GM21619 (cell line): ENCODE data around the gene CRYBA4.
A peak's percentile ranks its signal among the peaks of the same experiment; 100 is the strongest.
"Not testable (repeated sequence)": the region's sequence is repeated elsewhere in the genome, so short reads cannot be mapped to it uniquely, and the experiment has no call there.

Experiments
- ATAC-seq: cut with Tn5 transposase; IDR thresholded peaks from one replicate; pipeline ENCODE4 v1.9.1; 2021; ENCODE audit not compliant: unreplicated experiment

The CRYBA4 gene

DNA sequence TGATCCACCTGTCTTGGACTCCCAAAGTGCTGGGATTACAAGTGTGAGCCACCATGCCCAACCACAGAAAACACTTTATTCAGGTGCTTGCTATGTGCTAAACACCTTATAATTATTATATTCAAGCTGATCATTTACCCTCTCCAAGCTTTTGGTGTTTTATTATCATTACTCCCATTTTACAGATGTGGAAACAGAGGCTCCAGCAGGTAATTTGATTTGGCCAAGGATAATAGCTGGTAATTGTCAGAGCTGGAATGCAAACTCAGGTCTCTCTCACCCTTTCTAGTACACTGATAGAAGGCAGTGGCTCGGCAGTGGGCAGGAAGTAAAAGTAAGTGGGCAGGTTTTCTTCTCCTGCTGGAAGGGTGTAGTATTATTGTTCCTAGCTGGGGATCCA is 28.0 kb upstream of the CRYBA4 start:
- no peak for ATAC-seq

GRCh38 chr22:26597026-26597425 is 24.7 kb upstream of the CRYBA4 start:
- no peak for ATAC-seq

GRCh38 chr22:26597480-26597879 is 24.3 kb upstream of the CRYBA4 start:
- no peak for ATAC-seq

DNA sequence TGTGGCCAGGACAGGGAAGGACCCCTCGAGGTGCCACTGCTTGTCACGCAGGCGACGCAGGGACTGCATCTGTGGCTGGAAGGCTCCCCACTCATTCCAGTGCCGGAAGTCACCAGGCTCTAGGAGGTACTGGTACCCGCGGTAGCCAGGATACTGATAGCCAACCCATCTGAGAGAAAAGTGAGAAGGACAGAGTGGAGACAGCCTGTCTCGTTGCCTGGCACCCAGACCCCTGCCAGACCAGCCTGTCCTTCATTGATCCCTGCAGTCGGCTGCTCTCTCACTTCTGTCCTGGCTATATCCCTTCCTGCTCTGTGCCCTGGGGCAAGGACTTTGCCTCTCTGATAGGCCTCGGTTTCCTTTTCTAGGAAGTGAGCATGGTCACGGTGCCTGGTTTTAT is 22.3 kb upstream of the CRYBA4 start:
- no peak for ATAC-seq

DNA sequence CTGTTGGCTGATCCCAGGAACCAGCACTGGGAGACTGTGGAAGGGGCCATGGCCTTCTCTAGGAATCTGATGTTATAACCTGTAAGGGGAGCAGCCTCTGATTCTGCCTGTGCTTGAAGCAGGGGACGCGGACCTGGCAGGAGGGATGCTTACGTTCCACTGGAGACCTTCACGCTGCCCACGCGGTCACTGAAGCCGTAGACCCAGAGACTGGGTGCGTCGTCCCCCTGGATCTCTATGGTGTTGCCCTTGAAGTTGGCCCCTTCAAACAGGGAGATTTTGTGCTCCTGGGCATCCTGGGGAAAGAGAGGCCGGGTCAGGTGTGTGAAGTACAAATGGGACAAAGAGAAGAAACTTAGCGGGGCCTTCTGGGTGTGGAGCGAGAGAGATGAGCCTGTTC is 20.0 kb upstream of the CRYBA4 start:
- ATAC-seq, result no peak

DNA sequence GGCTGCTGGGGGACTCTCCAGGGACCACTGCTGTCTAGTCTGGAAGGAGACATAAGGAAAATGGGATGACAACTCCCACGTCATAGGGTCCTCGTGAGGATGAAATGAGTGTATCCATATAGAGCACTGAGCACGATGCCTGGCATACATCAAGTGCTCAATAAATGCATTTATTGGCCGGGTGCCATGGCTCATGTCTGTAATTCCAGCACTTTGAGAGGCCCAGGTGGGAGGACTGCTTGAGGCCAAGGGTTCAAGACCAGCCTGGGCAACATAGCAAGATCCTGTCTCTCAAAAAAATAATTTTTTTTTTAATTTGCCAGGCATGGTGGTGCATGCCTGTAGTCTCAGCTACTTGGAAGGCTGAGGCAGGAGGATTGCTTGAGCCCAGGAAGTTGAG is 19.6 kb upstream of the CRYBA4 start:
- no peak for ATAC-seq

GRCh38 chr22:26604368-26604767 is 17.4 kb upstream of the CRYBA4 start:
- ATAC-seq, result no peak

DNA sequence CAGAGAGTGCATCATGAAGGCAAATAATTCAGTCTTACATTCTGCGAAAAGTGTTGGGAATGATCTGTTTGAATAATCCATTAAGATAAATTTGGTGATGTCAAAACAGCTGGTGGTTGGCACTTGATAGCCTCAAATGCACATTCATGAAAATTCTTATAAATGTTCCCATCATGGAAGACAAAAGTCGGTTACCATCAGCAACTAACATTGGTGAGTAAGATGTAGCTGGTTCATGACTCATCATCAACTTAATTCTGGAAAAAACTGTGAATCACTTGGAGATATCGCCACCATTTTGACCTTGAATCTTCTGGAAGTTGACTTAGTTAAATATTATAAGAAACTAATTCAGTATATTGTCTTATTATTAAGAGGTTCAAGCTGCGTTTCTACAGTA is 15.2 kb upstream of the CRYBA4 start:
- ATAC-seq, result no peak

GRCh38 chr22:26608129-26608528 is 13.6 kb upstream of the CRYBA4 start:
- ATAC-seq, result no peak

DNA sequence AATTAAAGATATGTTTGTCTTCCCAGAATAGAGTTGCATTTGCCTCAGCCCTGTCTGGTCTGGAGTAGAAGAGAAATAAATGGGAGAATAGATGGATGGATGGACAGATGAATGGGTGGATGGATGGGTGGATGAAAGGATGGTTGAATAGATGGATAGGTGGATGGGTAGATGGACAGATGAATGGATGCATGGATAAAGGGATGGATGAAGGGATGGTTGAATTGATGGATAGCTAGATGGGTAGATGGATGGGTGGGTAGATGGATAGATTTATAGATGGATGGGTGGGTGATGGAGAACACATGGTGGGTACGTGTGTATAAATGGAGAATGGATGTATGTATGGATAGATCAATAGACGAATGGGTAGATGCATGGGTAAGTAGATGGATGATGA is 12.5 kb upstream of the CRYBA4 start:
- ATAC-seq, result no peak

- peak; percentile 84 for ATAC-seq
Measured at GRCh38 chr22:26610072-26610958, 11.4 kb upstream of the CRYBA4 start.

DNA sequence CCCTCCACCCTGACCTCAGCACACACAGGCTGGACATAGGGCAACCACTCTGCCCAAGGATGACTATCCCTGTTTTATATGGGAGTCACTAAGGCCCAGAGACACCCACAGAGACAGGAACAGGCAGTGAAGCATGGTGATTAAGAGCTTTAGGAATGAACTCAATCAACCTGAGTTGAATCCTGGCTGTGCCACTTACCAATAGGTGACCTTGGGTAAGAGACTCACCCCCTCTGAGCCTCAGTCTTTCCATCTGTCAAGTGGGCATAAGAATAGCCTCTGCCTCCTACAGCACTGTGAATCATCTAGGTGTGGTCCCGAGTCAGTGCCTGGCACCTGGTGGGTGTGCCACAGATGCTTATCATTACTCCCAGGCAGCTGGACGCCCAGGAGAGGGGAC is 10.8 kb upstream of the CRYBA4 start:
- ATAC-seq, result no peak

DNA sequence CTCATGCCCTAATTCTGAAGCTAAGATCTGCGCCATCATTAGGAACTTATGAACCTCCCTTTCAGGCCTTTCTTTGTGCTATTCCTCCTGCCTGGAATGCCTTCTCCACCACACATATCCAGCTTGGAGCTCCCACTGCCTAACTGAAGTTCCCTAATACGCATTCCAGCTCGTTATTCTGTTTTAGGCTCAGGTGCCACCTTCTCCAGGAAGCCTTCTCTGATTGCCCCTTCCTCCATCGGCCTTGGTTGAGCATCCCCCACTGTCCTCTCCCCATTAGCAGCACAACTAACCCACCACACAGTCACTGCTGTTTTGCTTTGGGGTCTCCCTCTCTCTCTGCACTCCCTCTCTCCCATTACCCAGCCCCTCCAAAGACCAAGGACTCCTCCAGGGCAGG is 9.1 kb upstream of the CRYBA4 start:
- ATAC-seq, result no peak

GRCh38 chr22:26613753-26614152 is 8.0 kb upstream of the CRYBA4 start:
- ATAC-seq, result not testable (repeated sequence)

- ATAC-seq, result no peak
Measured at GRCh38 chr22:26614322-26614721, 7.4 kb upstream of the CRYBA4 start.

DNA sequence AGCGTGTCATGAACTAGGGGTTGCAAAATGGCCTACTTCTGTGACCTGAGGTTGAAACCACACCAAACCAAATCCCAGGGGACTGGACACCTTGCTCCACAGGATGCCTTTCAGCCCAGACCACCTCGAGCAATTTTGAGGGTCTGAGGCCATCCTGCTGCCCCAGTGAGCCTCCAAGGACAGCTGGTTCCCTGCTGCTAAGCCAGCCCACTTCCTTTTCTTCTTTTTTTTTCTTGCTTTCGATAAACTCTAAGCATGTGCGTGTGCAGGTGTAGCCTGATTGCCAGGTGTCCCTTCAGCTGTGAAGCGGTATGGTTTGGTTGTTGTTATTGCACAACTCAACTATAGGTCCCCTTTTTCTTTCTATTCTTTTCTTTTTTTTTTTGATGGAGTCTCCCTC is 6.6 kb upstream of the CRYBA4 start:
- no peak for ATAC-seq

GRCh38 chr22:26615830-26616435 is 5.8 kb upstream of the CRYBA4 start:
- no peak for ATAC-seq

DNA sequence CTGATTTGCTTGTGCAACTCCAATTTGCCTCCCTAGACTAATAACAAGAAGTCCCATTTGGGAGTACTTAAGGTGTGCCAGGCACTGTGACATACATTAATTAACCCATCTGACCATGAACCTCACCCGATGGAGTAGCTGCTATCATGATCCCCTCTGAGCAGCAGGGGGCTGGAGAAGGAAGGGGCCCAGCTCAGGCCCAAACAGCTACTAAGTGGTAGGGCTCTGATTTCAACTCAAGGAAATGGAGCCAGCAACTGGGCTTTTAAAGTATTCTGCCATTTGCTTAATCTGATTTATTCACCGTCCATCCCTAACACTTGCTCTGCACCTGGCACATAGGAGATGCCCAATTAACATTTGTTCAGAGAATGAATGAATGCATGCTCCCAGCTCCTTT is 5.1 kb upstream of the CRYBA4 start:
- ATAC-seq, result no peak

GRCh38 chr22:26617271-26618199 is 4.2 kb upstream of the CRYBA4 start, which contains the start of gene CRYBB1:
CRYBB1 (minus strand) TSS chr22:26618027; CDS start chr22:26616319, 1,708 bp downstream.
- no peak for ATAC-seq

GRCh38 chr22:26618455-26618854 is 3.3 kb upstream of the CRYBA4 start:
- ATAC-seq, result no peak

DNA sequence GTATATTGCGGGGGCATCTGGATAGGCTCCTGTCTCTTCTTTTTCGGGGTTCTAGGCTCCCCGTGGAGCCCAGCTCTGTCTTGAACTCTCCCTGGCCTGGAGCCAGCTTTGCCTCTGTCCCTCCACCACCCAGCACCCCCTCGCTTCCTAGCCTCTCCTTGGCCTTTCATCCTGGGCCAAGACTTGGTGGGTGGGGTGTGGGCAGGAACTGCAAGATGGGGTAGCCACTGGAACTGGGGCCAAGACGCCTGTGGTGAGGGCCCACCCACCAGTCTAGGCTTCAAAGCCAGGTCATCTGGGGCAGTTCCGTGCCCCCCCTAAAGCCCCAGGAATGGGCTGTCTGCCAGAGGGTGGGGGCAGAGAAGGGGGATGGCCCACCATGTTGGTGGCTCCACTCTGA is 2.3 kb upstream of the CRYBA4 start:
- no peak for ATAC-seq
